GM12872 (cell line): Measurements from ENCODE around the gene NSUN2.

ENCODE experiments used
- CTCF ChIP-seq: IDR thresholded peaks from 3 replicates; pipeline ENCODE4 v1.5.1; 2011; ENCODE audit warnings: low read depth, mild to moderate bottlenecking, low read length, moderate library complexity; ENCODE audit not compliant: insufficient read depth

The NSUN2 gene

GRCh38 chr5:6567835-6568234, 65.0 kb downstream of the NSUN2 start:
- no peak for TF ChIP-seq CTCF

GRCh38 chr5:6567068-6567467, 65.8 kb downstream of the NSUN2 start:
- TF ChIP-seq CTCF: no peak

- TF ChIP-seq CTCF: no peak
These were observed 67.4 kb downstream of the NSUN2 start for GRCh38 chr5:6565492-6565891.

GRCh38 chr5:6557807-6558575, 74.9 kb downstream of the NSUN2 start:
- no peak for TF ChIP-seq CTCF

- TF ChIP-seq CTCF: no peak
These were observed 76.1 kb downstream of the NSUN2 start for GRCh38 chr5:6556802-6557102.

- no peak for TF ChIP-seq CTCF
These were observed 76.6 kb downstream of the NSUN2 start for GRCh38 chr5:6556089-6556801.

- no peak for TF ChIP-seq CTCF
These were observed 78.0 kb downstream of the NSUN2 start for GRCh38 chr5:6554812-6555211.
